Measurements from ENCODE around the gene KRTAP1-5.
"Not testable (repeated sequence)": the region's sequence is repeated elsewhere in the genome, so short reads cannot be mapped to it uniquely, and the experiment has no call there.

KRTAP1-5 gene
- total RNA-seq, result 0 reads per million in 2 experiments

GRCh38 chr17:41026715-41027471 lies at the start of gene KRTAP1-5:
KRTAP1-5 (minus strand) TSS chr17:41027208; CDS start chr17:41027155, 53 bp downstream.
- DNase-seq (ENCODE audit: low read depth), result no peak

GRCh38 chr17:41076788-41077187 lies 49.8 kb upstream of the KRTAP1-5 start:
- DNase-seq (ENCODE audit: low read depth), result no peak

GRCh38 chr17:41073676-41074075 lies 46.7 kb upstream of the KRTAP1-5 start:
- no peak for DNase-seq (ENCODE audit: low read depth)

GRCh38 chr17:41071606-41072360 lies 44.8 kb upstream of the KRTAP1-5 start:
- no peak for DNase-seq (ENCODE audit: low read depth)

- no peak for DNase-seq (ENCODE audit: low read depth)
Measured at GRCh38 chr17:41069031-41069430, 42.0 kb upstream of the KRTAP1-5 start.

GRCh38 chr17:41067281-41067680 lies 40.3 kb upstream of the KRTAP1-5 start:
- DNase-seq (ENCODE audit: low read depth), result no peak

GRCh38 chr17:41065829-41066624 lies 39.0 kb upstream of the KRTAP1-5 start, which contains the start of gene KRTAP2-4:
KRTAP2-4 (minus strand) TSS chr17:41065879; CDS start chr17:41065845, 34 bp downstream.
- no peak for DNase-seq (ENCODE audit: low read depth)

- not testable (repeated sequence) for DNase-seq (ENCODE audit: low read depth)
Measured at GRCh38 chr17:41065016-41065689, 38.1 kb upstream of the KRTAP1-5 start.

GRCh38 chr17:41064301-41064700 lies 37.3 kb upstream of the KRTAP1-5 start:
- DNase-seq (ENCODE audit: low read depth), result no peak

- DNase-seq (ENCODE audit: low read depth), result no peak
Measured at GRCh38 chr17:41063449-41063848, 36.4 kb upstream of the KRTAP1-5 start.

- DNase-seq (ENCODE audit: low read depth), result no peak
Measured at GRCh38 chr17:41061964-41062363, 35.0 kb upstream of the KRTAP1-5 start.

GRCh38 chr17:41060052-41060604 lies 33.1 kb upstream of the KRTAP1-5 start, which contains the start of gene KRTAP2-3:
KRTAP2-3 (minus strand) TSS chr17:41060114; CDS start chr17:41060050, 64 bp downstream.
- DNase-seq (ENCODE audit: low read depth), result no peak

- DNase-seq (ENCODE audit: low read depth), result not testable (repeated sequence)
Measured at GRCh38 chr17:41059276-41060051, 32.5 kb upstream of the KRTAP1-5 start.

GRCh38 chr17:41058741-41059140 lies 31.7 kb upstream of the KRTAP1-5 start:
- DNase-seq (ENCODE audit: low read depth), result no peak

- no peak for DNase-seq (ENCODE audit: low read depth)
Measured at GRCh38 chr17:41057547-41057946, 30.5 kb upstream of the KRTAP1-5 start.

GRCh38 chr17:41055130-41055529 lies 28.1 kb upstream of the KRTAP1-5 start, which contains the start of gene KRTAP2-2:
KRTAP2-2 (minus strand) TSS chr17:41055230; CDS start chr17:41055211, 19 bp downstream.
- not testable (repeated sequence) for DNase-seq (ENCODE audit: low read depth)

GRCh38 chr17:41054556-41054955 lies 27.5 kb upstream of the KRTAP1-5 start:
- DNase-seq (ENCODE audit: low read depth), result not testable (repeated sequence)

GRCh38 chr17:41054025-41054424 lies 27.0 kb upstream of the KRTAP1-5 start:
- no peak for DNase-seq (ENCODE audit: low read depth)

- no peak for DNase-seq (ENCODE audit: low read depth)
Measured at GRCh38 chr17:41052566-41052965, 25.6 kb upstream of the KRTAP1-5 start.

- no peak for DNase-seq (ENCODE audit: low read depth)
Measured at GRCh38 chr17:41049110-41049509, 22.1 kb upstream of the KRTAP1-5 start.
